Activated effector memory CD4-positive, alpha-beta T cell treated with anti-CD3 and anti-CD28 coated beads, Interleukin-2, amount 50 U/mL, for 16 hours (primary cell): ENCODE results near the gene TMEM135.
"Not testable (repeated sequence)": the region's sequence is repeated elsewhere in the genome, so short reads cannot be mapped to it uniquely, and the experiment has no call there.

ENCODE experiments used
- DNase-seq: peaks from one replicate; pipeline ENCODE4 v3.0.0-alpha.2; 2020

Gene TMEM135

DNA sequence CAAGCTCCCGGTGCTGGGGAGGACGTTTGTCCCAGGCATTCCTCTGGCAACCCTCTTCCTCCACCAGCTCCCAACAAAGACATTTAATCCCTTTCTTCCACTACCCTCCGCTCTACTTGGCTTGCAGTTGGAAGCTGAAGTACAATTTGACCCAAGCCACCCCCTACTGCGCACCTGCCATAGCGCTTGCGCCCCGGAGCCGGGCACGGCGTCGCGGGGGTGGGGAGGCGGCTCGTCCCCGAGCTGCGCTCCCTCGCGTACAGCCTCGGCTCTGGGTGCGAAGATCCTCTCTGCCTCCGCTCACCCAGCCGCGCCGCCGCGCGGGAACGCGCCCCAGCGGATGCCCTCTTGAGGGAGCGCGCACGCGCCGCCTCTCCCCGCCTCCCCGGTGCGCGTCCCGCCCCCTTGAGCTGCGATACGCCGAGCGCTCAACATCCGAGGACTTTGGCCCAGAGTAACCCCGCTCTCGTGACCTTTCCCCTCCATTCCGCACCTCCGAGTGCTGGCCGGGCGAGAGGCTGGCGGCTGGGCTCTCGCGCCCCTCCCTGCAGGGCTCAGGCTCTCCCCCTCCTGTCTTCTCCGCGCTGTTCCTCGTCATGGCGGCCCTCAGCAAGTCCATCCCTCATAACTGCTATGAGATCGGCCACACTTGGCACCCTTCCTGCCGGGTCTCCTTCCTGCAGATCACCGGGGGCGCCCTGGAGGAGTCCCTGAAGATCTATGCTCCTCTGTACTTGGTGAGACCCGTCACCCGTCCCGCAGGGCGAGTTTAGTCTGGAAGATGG is at the start of gene TMEM135:
Gene TMEM135, plus strand, starts transcription at position 485 of the 785 bp plus-strand sequence. Its CDS starts 112 bp downstream, at position 597.
- peak; percentile 97 for DNase-seq

DNA sequence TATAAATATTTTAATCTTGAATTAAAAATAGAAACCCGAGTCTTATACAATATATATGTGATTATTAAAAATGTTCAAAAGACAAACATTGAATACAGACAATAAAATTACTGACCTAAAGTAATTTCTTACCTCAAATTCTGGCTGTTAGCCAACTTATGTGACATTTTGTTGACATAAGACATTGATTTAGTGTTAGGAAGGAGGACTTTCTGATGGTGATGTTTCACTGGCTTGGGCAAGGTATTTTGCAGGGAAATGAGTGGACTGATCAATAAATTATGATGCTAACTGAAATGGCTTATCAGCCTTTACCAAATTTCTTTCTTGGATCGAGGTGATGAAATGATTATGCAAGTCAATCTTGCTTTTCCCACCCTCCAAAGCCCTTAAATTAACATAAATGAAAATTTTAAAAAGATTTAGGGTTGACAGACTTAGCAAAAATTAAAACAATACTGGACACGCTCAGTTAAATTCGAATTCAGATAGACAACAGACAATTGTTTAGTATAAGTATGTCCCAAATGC is 49.3 kb upstream of the TMEM135 start:
- DNase-seq: no peak

- DNase-seq: no peak
These were observed 47.7 kb upstream of the TMEM135 start for GRCh38 chr11:86990031-86990430.

DNA sequence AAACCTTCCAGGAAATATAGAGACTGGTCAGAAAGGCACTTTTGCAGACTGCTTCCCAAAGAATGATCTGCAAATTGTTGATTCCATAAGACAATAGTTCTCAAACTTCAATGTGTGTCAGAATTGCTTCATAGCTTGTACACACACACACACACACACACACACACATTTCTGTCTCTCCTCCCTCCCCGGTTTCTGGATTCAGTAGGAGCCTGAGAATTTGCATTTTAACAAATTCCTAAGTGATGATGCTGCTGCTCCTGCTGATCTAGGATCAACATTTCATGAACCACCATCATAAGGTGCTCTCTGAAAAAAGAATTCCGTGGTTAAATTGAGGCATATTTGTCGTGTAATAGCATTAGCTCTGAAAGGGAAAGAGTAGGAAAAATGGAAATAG is 47.2 kb upstream of the TMEM135 start:
- DNase-seq: no peak

- no peak for DNase-seq
These were observed 46.4 kb upstream of the TMEM135 start for GRCh38 chr11:86991341-86991740.

- not testable (repeated sequence) for DNase-seq
These were observed 45.4 kb upstream of the TMEM135 start for GRCh38 chr11:86992340-86992739.

DNA sequence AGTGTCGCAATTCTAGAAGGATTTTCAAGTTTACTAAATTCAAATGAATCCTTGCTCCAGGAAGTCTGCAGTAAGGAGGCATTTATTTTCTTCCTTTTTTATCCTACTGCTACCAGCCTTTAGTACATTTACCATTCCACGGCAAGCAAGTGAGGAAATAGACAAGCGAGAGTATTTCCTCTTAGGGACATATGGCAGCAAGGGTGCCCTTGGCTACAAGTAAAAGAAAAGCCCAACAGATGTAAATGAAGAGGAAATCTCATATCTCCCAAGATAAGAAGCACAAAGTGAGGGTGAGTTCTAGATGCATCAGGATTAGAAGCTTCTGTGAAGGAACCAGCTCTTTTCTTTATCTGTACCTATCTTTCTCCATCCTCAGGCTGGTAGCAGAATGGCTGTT is 44.7 kb upstream of the TMEM135 start:
- no peak for DNase-seq

DNA sequence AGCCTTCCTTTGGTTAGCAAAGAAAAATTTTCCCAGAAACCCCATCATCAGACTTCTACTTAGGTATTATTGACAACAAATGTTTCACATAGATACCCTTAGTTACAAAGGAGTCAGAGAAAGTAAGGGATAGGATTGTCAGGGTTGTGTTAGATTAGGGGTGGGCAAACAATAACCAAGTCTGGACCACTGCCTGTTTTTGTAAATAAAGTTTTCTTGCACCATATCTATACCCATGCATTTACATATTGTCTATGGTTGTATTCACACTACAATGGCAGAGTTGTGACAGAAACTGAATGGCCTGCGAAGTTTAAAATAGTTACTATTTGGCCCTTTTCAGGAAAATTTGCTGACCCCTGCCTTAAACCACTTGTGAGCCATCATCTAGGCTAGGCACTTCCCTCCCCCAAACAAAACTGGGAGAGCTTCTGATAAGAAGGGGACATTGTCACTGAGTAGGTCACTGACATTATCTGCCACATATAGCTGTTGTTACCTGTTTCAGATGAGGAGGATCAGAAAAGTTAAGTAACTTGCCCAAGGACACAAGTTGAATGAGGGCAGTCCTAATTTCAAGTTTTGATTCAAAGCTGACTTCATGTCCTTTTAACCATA is 40.7 kb upstream of the TMEM135 start:
- DNase-seq: no peak

GRCh38 chr11:86999388-86999787 is 38.3 kb upstream of the TMEM135 start:
- DNase-seq: no peak

DNA sequence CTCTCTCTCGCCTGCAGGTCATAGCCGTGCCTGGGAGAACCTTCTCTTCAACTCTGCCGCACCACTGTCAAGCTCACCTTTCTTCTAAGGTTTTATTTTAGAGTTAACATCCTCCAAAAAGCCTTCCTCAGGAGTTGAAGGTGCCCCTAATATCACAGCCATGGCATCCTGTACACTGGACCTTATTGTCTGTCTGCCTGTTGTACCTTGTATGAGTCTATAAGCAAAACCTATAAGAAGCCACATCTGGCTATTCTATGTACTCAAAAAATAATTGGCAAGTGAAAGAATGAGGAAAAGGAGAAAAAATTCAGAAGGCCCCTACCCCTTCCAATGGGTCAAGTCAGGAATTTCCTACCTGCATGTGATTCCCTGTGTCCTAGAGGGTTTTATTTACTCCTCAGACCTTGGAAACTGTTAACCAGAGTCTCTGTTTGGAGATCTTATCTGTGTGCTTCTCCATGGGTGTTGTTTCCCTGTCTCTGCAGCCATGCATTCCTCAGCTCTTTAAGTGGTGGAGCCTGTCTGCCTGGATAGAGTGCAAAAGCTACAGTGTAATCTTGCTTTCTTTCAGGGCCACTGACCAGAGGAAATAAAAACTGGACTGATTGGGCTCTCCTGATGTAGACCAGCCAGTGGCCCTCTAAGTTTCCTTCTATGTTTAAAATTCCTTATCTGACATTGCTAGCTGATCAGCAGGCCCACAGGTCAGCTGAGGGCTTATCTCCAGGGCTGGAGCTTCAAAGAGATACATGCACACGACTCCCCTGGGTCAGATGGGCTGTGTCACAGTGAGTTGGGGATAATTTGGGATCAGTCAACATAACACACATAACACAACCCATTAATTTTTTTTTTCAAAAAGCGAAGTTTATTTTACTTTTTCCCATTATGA is 37.6 kb upstream of the TMEM135 start:
- DNase-seq: no peak

GRCh38 chr11:87002918-87003317 is 34.8 kb upstream of the TMEM135 start:
- DNase-seq: no peak

DNA sequence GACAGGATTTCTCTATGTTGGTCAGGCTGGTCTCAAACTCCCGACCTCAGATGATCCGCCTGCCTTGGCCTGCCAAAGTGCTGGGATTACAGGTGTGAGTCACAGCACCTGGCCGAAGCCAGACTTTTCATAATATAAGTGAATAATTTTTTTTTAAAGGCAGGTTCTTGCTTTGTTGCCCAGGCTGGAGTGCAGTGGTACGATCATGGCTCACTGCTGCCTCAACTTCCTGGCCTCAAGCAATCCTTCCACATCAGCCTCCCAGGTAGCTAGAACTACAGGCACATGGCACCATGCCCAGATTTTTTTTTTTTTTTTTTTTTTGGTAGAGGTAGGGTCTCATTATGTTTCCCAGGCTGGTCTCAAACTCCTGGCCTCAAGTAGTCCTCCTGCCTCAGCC is 33.5 kb upstream of the TMEM135 start:
- not testable (repeated sequence) for DNase-seq

GRCh38 chr11:87005569-87005921 is 32.2 kb upstream of the TMEM135 start:
- no peak for DNase-seq

DNA sequence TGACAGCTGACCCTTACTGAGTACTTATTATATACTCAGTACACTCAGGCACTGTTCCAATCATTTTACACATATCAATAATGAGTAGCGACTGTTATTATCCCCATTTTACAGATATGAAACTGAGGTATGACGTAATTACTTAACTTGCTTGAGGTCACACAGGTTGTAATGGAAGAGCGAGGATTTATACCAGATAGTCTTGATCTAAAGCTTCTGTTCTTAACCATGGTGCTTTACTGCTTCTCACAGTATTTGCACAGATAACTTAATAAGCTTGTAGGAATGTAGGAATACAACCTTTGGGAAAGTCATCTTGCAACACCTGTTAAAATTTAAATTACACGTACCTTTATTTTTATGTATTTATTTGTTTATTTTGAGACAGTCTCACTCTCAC is 31.7 kb upstream of the TMEM135 start:
- no peak for DNase-seq

- DNase-seq: no peak
These were observed 29.8 kb upstream of the TMEM135 start for GRCh38 chr11:87007963-87008362.

DNA sequence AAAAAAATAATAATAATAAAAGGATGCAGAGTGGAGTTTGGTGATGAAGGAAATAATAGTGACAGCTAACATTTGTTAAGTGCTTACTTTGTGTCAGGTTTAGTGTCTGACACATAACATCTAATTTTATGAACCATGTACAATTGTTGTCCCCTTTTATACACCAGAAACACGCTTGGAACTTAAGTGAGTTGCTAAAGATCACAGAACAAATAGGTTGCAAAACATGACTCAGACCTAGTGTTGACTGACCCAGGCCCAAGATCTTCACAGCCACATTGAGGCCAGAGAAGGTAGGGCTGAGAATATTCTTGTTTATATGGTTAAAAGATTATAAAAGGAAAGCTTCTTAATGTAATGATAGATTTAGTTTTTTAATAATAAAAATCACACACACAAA is 25.6 kb upstream of the TMEM135 start:
- no peak for DNase-seq

DNA sequence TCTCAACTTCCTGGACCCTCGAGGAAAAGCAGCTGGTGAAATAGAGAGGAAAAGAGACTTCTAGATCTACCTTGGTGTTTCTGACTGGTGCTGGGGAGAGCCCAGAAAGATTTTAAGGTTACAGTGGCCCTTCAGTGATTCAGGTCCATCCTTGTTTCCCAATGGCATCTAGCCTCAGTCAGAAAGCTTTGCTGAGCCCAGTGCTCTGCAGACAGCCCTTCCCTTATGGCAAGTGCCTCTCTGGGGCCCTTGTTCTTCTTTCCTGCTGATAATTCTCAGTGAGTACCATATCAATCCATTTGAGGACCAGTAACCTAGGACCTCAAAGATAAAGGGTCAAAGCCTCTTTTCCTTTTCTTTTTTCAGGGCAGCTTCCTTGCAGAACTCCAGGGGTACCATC is 25.1 kb upstream of the TMEM135 start:
- DNase-seq: no peak

GRCh38 chr11:87013912-87014825 is 23.6 kb upstream of the TMEM135 start:
- no peak for DNase-seq

GRCh38 chr11:87015645-87016044 is 22.1 kb upstream of the TMEM135 start:
- DNase-seq: no peak

DNA sequence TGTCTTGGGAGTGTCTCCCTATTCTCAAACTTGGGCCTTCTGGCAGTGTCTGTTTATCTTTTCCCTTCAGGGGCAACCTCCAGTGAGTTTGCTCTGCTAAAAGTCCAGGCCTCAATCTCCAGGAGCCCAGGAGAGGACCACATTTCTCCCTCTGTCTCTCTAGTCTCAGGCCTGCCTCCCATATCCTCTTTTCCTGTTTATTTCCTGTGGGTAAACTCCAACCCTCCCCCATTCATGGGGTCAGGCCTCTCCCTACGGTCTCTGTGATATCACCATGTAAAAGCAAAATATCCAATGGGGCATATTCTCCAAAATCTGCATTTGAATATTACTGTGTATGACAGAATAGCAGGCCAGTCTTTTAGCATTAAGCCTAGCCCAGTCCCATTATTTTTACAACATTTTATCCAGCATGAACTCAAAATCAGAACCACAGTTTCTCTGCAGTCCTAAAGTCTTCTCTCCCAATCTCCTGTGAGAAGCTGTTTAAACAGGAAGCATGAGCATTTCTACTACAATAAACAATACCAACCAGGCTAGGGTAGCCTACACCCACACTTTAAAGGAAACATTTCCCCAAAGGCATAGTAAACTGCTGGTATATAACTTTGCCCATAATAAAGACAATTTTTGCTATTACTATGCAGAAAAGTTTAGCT is 18.0 kb upstream of the TMEM135 start:
- DNase-seq: no peak

- no peak for DNase-seq
These were observed 17.4 kb upstream of the TMEM135 start for GRCh38 chr11:87020336-87020735.
